Measurements from ENCODE around the gene PREP.

GRCh38 chr6:105424175-105424783 is 21.4 kb upstream of the PREP start:
- TF ChIP-seq POLR2A (IDR thresholded peaks at IDR 0.05; ENCODE audit: low read depth, low read length): no peak
- no peak for TF ChIP-seq POLR2AphosphoS5 (IDR thresholded peaks at IDR 0.05; ENCODE audit: low read depth, low read length)
- TF ChIP-seq TAF1 (IDR thresholded peaks at IDR 0.05; ENCODE audit: low read depth, low read length): no peak
- TF ChIP-seq SPI1 (IDR thresholded peaks at IDR 0.05; ENCODE audit: low read depth, low read length): no peak
- TF ChIP-seq PAX5 (IDR thresholded peaks at IDR 0.05; ENCODE audit: insufficient read depth, low read length, severe bottlenecking): no peak
- TF ChIP-seq POU2F2 (IDR thresholded peaks at IDR 0.05; ENCODE audit: low read depth, low read length): no peak
